Right kidney (tissue), 1 donor: ENCODE results near the gene POLR2E.

ENCODE experiments used
- DNase-seq: peaks from one replicate; pipeline ENCODE4 v3.0.0-alpha.2; 2016

POLR2E gene

DNA sequence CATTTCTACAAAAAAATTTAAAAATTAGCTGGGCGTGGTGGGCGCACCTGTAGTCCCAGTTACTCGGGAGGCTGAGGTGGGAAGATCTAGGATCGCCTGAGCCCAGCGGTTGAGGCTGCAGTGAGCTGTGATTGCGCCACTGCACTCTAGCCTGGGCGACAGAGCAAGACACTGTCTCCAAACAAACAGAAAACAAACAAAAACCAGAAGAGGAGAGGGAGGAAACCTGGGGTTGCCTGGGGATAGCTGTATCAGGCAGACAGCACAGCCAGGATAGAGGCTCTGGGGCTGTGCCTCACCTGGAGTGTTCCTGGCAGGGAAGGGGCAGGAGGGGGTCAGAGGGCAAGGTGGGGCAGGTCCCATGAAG is 2.6 kb upstream of the POLR2E start:
- DNase-seq: no peak

DNA sequence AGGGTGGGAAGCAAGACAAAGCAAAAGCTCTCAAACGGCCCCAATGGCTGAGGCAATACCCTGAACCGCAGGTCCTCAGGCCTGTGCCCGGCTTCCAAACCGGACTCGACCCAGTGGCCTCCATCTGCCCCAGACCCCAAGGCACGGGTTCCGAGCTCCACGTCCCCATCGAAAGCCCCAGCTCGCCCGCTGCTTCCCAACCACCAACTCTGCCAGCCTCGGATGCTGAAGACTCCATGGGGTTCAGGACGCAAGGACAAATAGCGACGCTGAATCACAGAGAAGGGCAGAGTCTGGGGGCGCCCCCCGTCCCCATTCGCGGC is 559 bp downstream of the POLR2E start:
- no peak for DNase-seq

DNA sequence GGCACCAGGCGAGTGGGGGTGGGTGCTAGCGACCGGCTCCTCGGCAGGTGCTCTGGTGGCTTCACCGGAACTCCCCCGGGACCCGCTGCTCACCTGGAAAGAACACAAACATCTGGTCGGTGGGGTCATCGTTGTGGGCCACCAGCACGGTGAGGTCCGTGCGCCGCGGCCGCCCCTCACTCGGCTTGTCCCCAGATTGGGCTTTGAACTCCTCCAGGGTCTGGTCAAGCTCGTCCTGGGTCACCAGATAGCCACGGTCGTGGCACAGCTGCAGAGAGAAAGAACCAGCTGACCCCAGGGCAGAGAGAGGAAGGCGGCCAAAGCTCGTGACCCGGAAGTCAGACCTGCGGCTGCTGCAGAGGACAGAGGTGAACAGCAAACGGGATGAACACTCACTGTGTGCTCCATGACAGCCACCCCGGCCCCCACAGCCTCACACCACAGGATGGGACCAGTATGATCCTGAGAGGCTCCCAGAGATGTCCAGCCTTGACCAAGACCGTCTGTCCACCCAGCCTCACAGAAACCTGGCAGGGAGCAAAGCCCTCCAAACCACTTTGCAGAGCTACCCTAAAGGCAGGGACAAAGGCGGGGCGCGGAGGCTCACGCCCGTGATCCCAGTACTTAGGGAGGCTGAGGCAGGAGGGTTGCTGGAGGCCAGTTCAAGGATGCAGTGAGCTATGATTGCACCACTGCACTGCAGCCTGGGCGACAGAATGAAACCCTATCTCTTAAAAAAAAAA is 1.2 kb downstream of the POLR2E start:
- no peak for DNase-seq

DNA sequence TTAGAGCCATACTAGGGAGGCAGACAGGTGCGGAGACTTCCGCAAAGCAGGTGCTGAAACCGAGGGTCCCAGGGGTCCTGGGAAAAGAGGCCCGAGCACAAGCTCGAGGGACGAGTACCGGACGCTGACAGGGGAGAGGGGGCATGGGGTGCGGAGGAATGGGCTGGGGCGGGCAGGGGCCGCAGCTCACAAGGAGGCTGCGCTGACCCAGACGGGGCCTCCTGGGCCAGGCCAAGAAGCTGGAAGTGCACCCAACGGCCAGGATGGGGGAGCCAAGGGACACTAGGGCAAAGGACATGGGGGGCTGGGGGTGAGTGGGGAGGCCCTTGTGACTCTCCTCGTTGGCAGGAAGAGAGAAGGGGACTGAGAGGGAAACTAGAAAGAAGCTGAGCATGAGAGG is 1.8 kb downstream of the POLR2E start:
- no peak for DNase-seq

DNA sequence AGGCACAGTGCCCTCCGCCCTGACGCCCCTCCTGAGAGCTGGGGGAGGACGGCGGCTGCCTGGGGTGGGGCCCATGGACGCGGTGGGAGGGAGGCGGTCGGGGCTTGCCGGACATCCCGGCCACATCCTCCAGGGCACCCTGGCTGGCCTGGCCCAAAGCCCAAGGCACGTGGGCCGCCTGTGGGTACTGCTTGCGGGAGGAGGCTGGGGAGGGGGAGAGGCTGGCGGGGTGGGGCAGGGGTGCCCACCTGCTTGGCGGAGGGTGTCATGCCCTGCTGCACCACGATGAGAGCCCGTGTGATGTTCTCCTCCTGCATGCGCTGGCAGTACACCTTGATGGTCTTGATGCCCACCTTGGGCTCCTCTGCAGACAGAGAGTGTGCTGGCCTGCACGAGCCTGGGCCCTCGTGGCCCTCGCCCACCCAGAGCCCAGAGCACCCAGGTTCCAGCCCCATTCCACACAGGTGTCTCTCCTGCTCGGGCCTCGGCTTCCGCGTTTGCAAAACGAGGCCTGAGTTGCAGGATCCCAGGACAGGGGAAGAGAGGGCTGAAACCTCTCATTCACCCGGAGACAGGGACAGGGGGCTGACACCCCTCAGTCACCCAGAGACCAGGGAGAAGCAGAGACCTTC is 3.5 kb downstream of the POLR2E start:
- no peak for DNase-seq

DNA sequence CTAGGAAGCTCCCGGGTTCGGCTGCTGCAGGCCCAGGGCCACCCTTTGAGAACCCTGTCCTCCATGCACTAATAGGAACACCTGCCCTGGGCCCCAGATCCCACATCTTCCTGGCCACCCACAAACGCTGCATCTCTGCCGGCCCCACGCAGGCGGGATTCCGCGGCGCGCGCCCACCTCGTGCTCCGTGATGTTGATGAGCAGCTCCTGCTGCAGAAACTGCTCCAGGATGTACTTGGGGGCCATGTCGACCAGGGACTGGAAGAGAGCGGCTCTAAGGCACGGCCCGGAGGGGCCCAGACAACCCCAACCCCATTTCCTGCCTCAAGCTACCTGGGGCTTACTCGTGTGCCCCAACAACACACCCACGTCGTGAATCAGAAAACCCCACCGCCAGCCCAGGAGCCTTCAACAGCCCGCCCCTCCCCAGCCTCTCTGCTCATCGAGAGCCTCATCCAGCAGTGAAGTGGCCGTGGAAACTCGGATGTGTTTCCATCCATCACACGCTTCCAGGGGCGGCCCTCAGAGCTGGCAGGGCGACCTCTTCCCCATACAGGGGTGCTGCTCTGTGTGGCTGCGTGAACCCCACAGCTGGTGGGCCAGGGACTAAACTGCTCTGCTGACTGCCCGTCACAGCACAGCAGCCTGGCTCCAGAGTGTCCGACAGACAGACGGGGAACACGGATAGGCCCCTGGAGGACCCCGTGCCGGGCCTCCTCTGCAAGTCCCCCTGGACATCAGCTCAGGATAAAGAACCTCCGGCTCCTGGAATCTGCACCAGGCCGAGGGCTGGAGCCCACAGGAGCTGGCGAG is 4.2 kb downstream of the POLR2E start:
- DNase-seq: no peak

DNA sequence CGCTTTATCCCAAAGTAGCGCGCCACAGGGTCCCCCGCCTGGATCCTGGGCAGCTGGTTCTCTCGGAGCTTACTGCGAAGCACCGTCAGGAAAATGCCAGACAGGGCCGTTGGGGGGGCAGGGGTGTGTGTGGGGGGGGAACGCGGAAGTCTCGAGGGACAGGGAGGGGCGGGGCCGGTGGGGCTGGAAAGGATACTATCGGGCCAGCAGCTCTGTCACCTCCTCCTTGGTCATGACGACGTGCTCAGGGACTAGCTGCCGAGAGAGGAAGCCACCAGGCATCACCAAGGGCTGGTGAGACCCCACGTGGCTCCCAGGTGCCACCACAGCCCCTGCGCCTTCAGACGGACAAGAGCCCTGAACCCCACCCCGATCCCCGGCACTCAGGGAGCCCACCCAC is 5.3 kb downstream of the POLR2E start:
- no peak for DNase-seq

DNA sequence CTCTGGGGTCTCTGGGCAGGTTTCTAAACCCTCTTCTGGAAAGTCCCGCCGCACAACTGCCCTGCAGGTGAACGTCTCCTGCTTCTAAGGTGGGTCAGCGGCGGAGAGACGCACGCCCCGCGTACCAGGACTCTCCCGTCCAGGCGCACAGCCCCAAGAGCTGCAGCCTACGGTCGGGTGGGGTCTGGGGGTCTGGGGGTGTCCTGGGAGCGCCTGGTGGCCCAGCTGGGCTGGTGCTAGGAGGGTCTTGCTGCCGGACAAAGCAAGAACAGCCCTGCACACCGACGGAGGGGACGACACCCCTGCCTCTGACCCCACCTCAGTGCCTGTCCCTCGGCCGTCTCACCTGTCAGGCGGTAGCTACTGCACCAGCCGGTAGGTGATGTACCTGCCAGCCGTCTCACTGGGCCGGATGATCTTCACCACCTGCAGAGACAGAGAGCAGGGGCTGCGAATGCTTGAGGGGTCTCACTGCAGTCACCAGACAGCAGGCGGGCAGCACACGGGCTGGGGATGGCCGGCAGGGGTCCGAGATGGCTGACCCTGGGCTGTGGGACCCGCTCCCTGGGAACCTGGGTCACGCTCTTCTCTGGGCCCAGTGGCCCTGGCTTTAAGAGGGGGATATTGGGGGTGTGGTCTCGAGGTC is 5.9 kb downstream of the POLR2E start:
- DNase-seq: no peak

DNA sequence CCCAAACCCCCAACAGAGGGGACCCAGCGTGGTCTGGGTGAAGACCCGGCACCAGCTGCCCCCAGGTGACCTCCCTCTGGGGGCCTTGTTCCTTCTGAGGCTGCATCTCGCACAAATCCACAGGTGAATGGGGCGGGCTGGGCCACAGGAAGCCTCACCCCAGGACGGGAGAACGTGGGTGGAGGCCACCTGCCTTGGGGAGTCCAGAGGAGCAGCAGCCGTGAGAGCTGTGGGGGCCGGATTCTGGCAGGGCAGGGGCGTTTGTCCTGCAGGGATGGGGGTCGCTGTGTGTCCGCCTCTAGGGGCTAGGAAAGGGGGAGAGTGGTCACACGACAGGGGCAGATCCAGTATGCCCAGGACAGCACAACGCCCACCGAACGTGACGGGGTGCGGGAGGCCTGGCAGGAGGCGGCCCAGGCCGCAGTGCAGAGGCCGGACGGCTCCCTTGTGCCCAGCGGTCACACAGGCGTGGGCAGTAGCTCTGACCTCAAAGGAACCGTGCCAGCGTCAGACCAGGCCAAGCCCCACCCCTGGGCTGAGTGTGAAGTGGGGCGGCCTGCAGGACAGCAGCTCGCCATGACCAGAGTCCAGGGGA is 6.7 kb downstream of the POLR2E start:
- no peak for DNase-seq

DNA sequence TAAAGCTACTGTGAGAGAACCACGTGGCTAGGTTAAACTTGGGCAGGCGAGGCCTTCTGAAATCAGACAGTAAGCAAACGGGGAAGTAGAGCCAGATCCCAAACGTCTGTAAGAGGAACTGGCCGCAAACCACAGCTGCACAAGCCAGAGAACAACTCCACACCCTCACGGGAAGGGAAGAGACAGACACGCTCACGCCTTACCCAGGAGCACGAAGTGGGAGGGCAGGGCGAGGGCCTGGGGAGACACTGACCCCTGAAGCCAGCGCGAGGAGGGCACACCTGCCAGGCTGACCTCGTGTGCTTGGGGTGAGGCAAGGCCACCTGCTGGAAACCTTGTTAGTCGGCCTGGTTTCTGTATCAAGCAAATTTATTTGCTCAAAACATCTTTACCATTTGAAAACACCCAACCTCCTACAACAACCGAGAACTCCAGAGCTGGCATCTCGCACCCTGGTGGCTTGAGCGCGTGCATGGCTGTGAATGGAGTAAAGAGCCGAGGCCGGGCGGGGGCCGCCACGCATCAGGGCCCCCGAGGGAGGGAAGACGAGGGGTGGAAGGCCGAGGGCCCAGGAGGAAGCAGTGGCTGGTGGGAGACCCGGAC is 7.3 kb downstream of the POLR2E start:
- DNase-seq: no peak

DNA sequence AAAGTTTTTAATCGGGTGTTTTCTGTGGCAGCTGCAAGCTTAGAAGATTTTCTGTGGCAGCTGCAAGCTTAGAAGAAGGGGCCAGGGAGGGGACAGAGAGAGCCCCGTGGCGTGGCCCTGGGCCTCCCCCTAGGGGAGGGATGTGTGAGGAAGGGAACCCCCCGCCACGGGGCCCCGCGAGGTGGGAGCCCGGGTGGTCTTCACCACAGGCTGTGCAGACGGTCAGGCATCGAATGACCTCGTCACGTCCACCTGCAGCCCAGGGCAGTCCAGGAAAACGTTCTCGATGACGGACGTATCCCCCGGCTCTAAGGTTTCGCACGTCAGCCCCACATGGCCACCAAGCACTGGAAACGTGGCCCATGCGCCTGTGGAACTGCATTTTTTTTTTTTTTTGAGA is 8.6 kb downstream of the POLR2E start:
- no peak for DNase-seq

DNA sequence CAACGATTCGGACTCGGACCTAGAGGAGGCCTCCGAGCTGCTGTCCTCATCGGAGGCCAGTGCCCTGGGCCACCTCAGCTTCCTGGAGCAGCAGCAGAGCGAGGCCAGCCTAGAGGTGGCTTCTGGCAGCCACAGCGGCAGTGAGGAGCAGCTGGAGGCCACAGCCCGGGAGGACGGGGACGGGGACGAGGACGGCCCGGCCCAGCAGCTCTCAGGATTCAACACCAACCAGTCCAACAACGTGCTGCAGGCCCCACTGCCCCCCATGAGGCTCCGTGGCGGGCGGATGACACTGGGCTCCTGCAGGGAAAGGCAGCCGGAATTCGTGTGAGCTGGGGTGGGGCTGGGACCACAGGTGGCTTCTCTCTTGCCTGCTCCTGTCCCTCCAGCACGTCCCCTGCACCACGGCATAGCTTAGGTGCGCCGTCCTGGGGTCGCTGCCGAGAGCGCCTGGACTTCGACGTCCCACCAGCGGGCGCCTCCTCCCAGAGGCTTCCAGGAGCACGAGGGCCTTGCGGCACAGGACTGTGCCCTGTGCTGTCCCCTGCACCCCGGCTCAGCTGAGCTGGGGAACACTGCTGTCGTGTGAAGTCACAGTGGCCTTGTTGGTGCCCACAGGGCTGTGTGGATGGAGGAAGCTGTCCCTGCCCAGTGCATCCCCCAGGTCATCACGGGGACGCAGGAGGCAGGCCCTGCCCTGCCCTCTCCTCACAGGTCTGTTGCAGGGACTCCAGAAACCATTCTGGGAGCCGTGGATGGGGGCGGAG is 9.3 kb downstream of the POLR2E start:
- DNase-seq: no peak

DNA sequence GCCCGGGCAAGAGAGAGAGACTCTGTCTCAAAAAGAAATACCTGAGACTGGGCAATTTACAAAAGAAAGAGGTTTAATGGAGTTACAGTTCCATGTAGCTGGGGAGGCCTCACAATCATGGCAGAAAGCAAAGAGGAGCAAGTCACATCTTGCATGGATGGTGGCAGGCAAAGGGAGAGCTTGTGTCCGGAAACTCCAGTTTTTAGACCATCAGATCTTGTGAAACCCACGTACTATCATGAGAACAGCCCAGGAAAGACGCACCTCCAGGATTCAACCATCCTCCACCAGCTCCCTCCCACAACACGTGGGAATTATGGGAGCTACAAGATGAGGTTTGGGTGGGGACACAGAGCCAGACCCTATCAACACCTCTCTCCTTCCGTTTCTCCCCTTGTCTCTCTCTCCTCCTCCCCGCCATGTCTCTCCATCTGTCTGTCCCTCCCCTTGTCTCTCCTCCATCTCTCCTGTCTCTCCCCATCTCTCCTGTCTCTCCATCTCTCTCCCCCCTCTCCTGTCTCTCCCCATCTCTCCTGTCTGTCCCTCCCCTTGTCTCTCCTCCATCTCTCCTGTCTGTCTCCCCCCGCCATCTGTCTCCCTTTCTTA is 10.0 kb downstream of the POLR2E start:
- DNase-seq: no peak

DNA sequence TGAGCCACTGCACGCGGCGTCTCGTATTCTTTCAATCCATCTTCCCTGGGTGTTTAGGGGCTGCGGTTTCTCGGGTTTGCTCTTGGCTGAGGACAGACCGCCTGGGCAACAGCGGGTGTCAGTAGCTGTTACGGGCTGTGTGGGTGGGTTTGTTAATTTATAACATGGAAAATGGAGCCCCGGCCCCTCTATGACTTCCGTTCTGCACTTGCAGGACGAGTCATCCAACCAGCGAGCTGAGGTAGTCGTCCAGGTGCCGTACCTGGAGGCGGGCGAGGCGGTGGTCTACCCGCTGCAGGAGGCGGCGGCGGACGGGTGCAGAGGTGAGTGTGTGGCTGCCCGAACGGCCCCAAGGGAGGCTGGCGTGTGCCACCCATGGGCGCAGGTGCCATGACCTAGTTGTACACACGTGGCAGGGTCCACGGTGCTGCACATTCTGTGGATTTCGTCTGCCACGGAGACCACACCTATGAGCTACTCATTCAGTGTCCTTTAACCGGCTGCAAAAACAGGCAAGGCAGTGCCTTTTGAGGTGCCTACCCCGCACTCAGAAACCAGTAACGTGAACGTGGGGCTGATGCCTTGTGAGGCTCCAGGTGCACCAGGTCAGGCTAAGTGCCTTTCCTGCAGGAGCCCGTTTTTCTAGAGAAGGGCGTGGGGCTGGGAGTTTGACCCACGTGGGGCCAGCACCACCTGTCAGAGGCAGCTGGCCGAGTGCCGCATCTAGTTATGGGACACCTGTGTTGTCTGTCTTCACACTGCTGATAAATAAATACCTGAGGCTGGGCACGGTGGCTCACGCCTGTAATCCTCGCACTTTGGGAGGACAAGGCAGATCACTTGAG is 10.9 kb downstream of the POLR2E start:
- DNase-seq: no peak

DNA sequence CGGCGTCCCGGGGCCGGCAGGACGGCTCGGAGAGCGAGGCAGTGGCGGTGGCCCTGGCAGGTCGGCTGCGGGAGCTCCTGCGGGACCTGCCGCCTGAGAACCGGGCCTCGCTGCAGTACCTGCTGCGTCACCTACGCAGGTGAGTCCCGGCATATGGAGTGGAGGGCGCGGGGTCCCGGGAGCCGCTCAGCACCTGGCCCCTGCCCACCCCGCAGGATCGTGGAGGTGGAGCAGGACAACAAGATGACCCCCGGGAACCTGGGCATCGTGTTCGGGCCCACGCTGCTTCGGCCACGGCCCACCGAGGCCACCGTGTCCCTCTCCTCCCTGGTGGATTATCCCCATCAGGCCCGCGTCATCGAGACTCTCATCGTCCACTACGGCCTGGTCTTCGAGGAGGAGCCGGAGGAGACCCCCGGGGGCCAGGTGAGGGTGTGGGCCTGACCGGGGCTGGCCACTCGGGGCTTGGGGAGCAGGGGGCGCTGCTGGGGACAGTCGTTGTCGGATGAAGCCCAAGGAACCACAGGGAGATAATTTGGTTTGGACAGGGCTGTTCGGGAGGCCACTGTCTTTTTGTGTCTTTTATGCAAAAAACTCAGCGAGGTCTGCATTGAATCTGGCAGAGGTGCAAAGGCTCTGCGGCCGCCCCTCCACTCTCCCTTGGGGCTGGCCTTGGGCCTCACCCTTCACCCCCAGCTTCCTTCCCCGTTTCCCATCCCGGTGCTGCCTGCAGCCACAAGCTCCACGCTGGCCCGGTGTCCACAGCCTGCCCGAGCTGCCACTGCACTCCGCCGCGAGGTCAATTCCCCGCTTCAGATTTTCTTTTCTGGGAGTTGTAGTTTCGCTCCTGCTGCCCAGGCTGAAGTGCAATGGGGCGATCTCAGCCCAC is 12.0 kb downstream of the POLR2E start:
- DNase-seq: peak; percentile 49

DNA sequence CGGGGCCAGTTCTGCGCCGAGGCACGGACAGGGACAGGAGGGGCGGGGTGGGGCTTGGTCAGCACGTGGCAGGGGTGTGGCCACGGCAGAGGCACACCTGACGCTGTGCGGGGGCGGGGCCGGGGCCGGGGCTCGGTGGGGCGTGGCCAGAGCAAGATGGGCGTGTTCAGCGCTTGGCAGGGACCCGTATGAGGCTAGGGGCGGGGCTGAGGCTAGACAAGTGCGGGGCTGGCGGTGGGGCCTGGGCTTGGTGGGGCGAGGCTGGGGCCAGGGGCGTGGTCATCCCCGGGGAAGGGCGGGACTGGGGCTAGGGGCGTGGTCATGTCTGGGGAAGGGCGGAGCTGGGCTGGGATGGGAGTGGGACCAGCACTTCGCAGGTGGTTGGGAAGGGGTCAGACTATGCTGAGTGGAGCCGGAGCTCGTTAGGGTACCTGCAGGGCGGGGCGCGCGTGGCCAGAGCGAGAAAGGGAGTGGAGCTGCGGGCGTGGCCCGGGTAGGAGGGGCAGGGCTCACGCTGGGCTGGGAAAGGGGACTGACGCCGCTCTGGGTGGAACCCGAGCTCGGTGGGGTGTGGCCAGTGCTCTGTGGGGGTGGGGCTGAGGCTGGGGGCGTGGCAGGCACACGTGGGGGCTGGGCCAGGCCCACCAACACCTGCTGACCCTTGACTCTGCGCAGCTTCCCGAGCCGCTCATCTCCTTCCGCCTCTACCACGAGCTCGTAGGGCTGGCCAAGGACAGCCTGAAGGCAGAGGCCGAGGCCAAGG is 12.8 kb downstream of the POLR2E start:
- DNase-seq: peak; percentile 64

DNA sequence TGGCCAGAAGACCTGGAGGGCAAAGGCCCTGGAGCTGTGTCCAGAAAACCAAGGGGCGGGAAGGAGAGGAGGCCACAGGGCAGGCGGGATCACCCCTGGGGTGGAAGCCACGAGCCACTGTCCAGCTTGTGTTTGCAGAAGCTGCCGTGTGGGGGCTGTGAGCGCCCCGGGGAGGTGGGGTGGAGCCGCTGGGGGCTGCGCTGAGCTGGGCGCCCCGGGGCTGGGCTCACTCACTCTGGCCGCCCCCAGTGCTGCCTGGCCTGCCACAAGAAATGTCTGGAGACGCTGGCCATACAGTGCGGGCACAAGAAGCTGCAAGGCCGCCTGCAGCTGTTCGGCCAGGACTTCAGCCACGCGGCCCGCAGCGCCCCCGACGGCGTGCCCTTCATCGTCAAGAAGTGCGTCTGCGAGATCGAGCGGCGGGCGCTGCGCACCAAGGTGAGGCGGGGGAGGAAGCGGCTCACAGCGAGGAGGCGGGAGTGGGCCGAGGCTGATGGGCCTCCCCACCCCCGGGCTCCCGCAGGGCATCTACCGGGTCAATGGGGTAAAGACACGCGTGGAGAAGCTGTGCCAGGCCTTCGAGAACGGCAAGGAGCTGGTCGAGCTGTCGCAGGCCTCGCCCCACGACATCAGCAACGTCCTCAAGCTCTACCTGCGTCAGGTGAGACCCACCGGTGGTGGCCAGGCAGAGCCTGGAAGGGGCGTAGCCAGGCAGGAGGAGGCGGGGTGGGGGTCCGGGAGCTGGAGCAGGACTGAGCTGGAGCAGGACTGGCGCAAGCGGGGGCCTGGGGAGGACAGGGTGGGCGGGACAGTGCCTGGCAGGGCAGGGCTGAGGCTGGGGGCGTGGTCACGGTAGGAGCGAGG is 13.6 kb downstream of the POLR2E start:
- DNase-seq: no peak
